DND-41 (cell line): Measurements from ENCODE around the gene MSANTD1.

Experiments used
- ATAC-seq: fragments of 200-7000 bp; cut with Tn5 transposase; 3 replicates; pipeline ENCODE4 v1.9.1; 2021; ENCODE audit warnings: low read depth; ENCODE audit not compliant: insufficient read depth
- DNase-seq: peaks from one replicate; pipeline ENCODE4 v3.0.0-alpha.2; 2020
- H2AFZ ChIP-seq: 2 replicates; pipeline ENCODE4 v1.6.0; 2012; ENCODE audit warnings: low read depth, low read length
- H3K27ac ChIP-seq: 2 replicates; pipeline ENCODE4 v1.5.1; 2012; ENCODE audit warnings: low read length, inconsistent platforms
- H3K27me3 ChIP-seq: fragments of 200-600 bp; sonication (generic); 2 replicates; pipeline ENCODE4 v1.6.0; 2012; ENCODE audit warnings: low read length, mild to moderate bottlenecking, inconsistent platforms; ENCODE audit not compliant: insufficient read depth, poor library complexity
- H3K36me3 ChIP-seq: 2 replicates; pipeline ENCODE4 v1.5.1; 2012; ENCODE audit warnings: low read length, inconsistent platforms; ENCODE audit not compliant: insufficient read depth
- H3K4me1 ChIP-seq: 2 replicates; pipeline ENCODE4 v1.5.1; 2012; ENCODE audit warnings: mild to moderate bottlenecking, low read length; ENCODE audit not compliant: insufficient read depth
- H3K4me2 ChIP-seq: 2 replicates; pipeline ENCODE4 v1.6.0; 2012; ENCODE audit warnings: mild to moderate bottlenecking, moderate library complexity, low read length, inconsistent platforms; ENCODE audit not compliant: insufficient read depth
- H3K4me3 ChIP-seq, 2 experiments: fragments of 200-600 bp in 1 of 2; shearing (Covaris generic) in 1 of 2; 2 replicates each; pipeline ENCODE4 v1.5.1; 2012 to 2016; ENCODE audit warnings: inconsistent platforms in 2 of 2, low read length in 2 of 2, mild to moderate bottlenecking in 2 of 2, low read depth in 1 of 2, moderate library complexity in 1 of 2
- H3K79me2 ChIP-seq: 2 replicates; pipeline ENCODE4 v1.6.0; 2012; ENCODE audit warnings: low read length, inconsistent platforms; ENCODE audit not compliant: insufficient read depth
- H3K9ac ChIP-seq: 2 replicates; pipeline ENCODE4 v1.6.0; 2012; ENCODE audit warnings: low read depth, mild to moderate bottlenecking, inconsistent platforms, low read length, moderate library complexity
- H3K9me3 ChIP-seq: 2 replicates; pipeline ENCODE4 v1.5.1; 2012; ENCODE audit warnings: low read length, moderate library complexity, mild to moderate bottlenecking, inconsistent platforms; ENCODE audit not compliant: insufficient read depth, severe bottlenecking
- H4K20me1 ChIP-seq: 2 replicates; pipeline ENCODE4 v1.6.0; 2012; ENCODE audit warnings: low read length; ENCODE audit not compliant: insufficient read depth
- EZH2 ChIP-seq: IDR thresholded peaks from 3 replicates; pipeline ENCODE4 v1.6.1; 2012; ENCODE audit warnings: borderline replicate concordance, low read depth, mild to moderate bottlenecking, moderate library complexity, low read length, inconsistent platforms; ENCODE audit not compliant: severe bottlenecking
- TF ChIP-seq, protein P1 (sequence below): IDR thresholded peaks from 2 replicates; pipeline ENCODE4 v1.5.1; 2012; ENCODE audit warnings: borderline replicate concordance, low read length, moderate library complexity, mild to moderate bottlenecking; ENCODE audit not compliant: poor library complexity, severe bottlenecking; ENCODE audit errors: extremely low read depth

MSANTD1 gene

DNA sequence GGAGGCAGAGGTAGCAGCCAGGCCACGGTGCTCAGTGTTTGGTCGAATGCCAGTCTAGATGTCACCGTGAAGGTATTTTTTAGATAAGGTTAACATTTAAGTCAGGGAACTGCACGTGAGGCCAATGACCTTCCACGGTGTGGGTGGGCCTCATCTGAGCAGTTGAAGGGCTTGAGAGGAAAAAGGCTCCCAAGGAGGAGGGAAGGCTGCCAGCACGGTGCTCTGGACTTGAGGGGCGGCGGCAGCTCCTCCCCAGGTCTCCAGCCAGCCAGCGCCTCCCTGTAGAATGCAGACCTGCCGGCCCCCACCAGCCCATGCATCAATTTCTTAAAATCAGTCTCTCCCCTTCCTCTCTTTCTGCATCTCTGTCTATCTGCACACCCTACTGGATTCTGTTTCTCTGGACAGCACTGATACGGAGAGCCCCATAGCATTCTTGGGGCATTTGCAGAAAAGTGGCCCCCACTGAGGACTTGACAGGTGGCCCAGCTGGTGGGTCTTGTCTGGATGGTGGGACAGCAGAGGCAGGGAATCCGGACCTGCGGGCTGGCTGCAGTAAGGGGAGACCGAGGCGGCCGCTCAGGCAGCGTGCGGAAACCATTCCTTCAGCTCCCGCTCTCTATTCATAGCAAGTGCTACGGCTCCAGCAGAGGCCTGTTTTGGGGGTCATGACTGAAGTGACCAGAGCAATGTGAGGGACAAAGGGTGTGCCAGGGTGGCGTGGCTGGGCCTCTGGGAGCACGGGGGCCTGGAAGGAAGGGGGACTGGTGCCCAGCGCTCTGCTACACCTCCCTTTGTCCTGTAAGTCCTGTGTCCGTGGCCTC is 36.0 kb downstream of the MSANTD1 start:
- no peak for ATAC-seq
- Histone ChIP-seq H3K4me3 (no peak overlapping the region), H3K4me2 (no peak overlapping the region), H2AFZ (no peak overlapping the region), H3K27ac (no peak overlapping the region), H3K9ac (no peak overlapping the region), H4K20me1 (peaks cover 8% of the 10 kb centered on the region; the same call in 1 of the 2 replicates), H3K9me3 (no peaks in the 10 kb centered on the region), H3K79me2 (no peaks in the 10 kb centered on the region), H3K36me3 (no peaks in the 10 kb centered on the region), H3K27me3 (peaks cover 8% of the 10 kb centered on the region), H3K4me1 (no peaks in the 10 kb centered on the region)
- no peak for DNase-seq
- no peak for TF ChIP-seq EZH2
- TF ChIP-seq, protein P1, sequence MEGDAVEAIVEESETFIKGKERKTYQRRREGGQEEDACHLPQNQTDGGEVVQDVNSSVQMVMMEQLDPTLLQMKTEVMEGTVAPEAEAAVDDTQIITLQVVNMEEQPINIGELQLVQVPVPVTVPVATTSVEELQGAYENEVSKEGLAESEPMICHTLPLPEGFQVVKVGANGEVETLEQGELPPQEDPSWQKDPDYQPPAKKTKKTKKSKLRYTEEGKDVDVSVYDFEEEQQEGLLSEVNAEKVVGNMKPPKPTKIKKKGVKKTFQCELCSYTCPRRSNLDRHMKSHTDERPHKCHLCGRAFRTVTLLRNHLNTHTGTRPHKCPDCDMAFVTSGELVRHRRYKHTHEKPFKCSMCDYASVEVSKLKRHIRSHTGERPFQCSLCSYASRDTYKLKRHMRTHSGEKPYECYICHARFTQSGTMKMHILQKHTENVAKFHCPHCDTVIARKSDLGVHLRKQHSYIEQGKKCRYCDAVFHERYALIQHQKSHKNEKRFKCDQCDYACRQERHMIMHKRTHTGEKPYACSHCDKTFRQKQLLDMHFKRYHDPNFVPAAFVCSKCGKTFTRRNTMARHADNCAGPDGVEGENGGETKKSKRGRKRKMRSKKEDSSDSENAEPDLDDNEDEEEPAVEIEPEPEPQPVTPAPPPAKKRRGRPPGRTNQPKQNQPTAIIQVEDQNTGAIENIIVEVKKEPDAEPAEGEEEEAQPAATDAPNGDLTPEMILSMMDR, result no peak

DNA sequence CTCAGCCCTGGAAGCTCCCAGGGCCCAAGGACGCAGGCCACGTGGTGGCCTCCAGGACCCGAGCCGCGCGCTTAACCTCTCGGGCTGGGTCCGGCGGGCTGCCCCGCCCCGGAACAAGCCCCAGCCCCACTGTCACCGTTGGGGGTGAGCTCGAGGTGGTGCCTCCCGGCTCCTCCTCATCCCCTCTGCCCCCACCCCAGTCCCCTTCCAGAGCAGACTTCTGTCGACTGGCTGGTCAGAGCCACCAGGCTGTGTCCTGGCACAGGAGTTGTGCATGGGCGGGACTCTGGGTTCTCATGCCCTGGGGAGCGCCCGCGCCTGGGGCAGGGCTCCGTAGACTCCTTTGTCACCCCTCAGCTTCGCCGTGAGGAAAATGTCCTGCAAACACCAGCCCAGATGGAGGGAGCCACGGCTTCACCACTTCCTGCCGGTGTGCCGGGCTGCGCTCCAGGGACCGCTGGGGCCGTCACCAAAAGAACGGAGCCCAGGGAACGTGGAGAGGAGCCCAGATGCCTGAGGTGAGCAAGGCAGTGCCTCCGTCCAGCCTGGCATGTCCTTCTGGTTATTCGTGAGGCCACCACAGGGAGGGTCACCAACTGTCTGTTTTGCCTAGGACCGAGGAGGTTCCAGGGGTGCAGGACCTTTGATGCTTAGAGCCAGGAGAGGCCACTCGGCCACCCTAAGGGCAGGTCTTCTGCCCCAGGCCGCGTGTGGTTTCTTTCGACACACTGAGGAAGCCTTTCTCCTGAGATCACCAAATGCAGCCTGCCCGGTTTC is 36.8 kb downstream of the MSANTD1 start:
- Histone ChIP-seq H3K27me3 (peaks cover 15% of the 10 kb centered on the region), H4K20me1 (peaks cover 14% of the 10 kb centered on the region), H3K36me3 (no peaks in the 10 kb centered on the region), H2AFZ (no peak overlapping the region), H3K9me3 (no peaks in the 10 kb centered on the region), H3K79me2 (no peaks in the 10 kb centered on the region), H3K4me1 (no peaks in the 10 kb centered on the region), H3K4me3 (no peak overlapping the region), H3K4me2 (no peak overlapping the region), H3K9ac (no peak overlapping the region; the same call in 1 of the 2 replicates), H3K27ac (no peak overlapping the region)
- ATAC-seq (no peak), DNase-seq (no peak)
- TF ChIP-seq EZH2, result no peak
- TF ChIP-seq, protein P1, result no peak

DNA sequence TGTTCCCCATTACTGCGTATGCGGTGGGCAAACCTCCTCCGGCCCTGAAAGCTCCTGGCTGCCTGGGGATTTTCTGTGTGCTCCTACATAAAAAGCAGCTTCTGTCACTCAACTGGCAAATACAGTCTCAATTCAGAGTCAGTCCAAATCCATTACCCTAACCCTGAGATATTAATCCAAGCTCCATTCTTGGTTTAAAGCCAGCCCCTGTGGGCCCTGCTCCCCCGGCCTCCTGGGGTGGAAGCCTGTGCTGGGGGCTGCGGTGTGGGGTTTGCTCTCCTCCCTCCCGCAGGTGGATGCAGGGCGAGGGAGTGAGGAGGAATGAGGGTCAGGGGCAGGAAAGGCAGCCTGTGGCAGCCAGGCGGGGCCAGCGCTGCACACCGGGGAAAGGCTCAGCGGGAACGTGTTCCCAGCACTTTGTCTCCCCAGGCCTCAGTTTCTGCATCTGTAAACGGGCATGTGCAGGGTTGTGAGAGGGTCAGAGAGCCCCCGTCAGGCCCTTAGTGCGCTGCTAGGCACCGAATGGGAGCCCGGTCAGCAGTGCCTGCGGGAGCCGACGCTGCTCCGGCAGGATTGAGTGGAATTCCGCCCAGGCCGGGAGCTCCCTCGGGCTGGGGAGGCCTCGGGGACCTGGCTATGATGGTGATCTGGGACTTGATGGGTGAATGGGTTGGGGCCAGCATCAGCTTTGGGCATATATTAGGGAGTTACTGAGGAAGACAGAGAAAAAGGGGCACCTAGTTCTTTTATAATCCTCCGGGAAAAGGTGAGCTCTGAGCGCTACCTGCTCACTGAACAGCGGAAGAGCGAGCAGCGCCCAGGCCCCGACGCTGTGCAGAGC is 37.6 kb downstream of the MSANTD1 start:
- no peak overlapping the region for H3K9ac ChIP-seq
- H3K4me2 ChIP-seq, result no peak overlapping the region
- no peaks in the 10 kb centered on the region for H3K9me3 ChIP-seq
- H3K4me3 ChIP-seq, result no peak overlapping the region
- no peaks in the 10 kb centered on the region for H3K79me2 ChIP-seq
- H2AFZ ChIP-seq, result no peak overlapping the region
- DNase-seq (no peak), ATAC-seq (no peak)
- H3K27ac ChIP-seq, result no peak overlapping the region
- peaks cover 2% of the 10 kb centered on the region for H3K4me1 ChIP-seq
- peaks cover 23% of the 10 kb centered on the region for H3K27me3 ChIP-seq
- H3K36me3 ChIP-seq, result no peaks in the 10 kb centered on the region
- peaks cover 20% of the 10 kb centered on the region for H4K20me1 ChIP-seq
- no peak for TF ChIP-seq EZH2
- TF ChIP-seq, protein P1, result no peak
